Ovary (tissue), 9 donors: Measurements from ENCODE around the gene POR. TPM values are rescaled to one million over a fixed set of nuclear protein-coding genes. Genes with fewer than 3 reads are reported as not detected.
A peak's percentile ranks its signal among the peaks of the same experiment; 100 is the strongest.

Experiments
- DNase-seq, 5 donors: peaks; one replicate each; pipeline ENCODE4 v3.0.0-alpha.2; 2019 to 2020
- H3K27ac ChIP-seq, 2 donors: fragments of 200-600 bp; one replicate each; pipeline versions ENCODE4 v1.5.1 to v1.8.0; 2019 to 2022
- H3K27me3 ChIP-seq: fragments of 200-600 bp; one replicate; pipeline ENCODE4 v1.8.0; 2022
- H3K36me3 ChIP-seq: fragments of 200-600 bp; sonication (generic); one replicate; pipeline ENCODE4 v1.5.1; 2019
- H3K4me1 ChIP-seq: one replicate; pipeline ENCODE4 v1.8.1; 2013; ENCODE audit warnings: mild to moderate bottlenecking, moderate library complexity; ENCODE audit not compliant: insufficient read depth
- H3K4me3 ChIP-seq: fragments of 200-600 bp; sonication (generic); one replicate; pipeline ENCODE4 v1.5.1; 2017
- H3K9me3 ChIP-seq, 2 donors: fragments of 200-600 bp in 1 of 2; sonication (generic) in 1 of 2; one replicate each; pipeline versions ENCODE4 v1.5.1 to v1.8.1; 2013 to 2019; ENCODE audit warnings: mild to moderate bottlenecking in 1 of 2, moderate library complexity in 1 of 2
- EP300 ChIP-seq: sonication (generic); formaldehyde crosslinking; IDR thresholded peaks from one replicate; pipeline ENCODE4 v1.6.1; 2017; ENCODE audit warnings: antibody characterized with exemption
- POLR2A ChIP-seq: fragments of 450-650 bp; IDR thresholded peaks from one replicate; pipeline ENCODE4 v1.6.1; 2017; ENCODE audit warnings: antibody characterized with exemption, mild to moderate bottlenecking, moderate library complexity
- WGBS, 3 donors: extraction: QIAGEN DNeasy Blood & Tissue Kit in 1 of 3; methylation state at CpG; one replicate each; pipeline versions ENCODE4 v1.1.5 to v1.1.7; 2013 to 2017; 5-methylcytosine and 5-hydroxymethylcytosine counted together
- intact Hi-C, 4 donors: fragments of 100-400 bp; cut with DNase I; formaldehyde crosslinking; loops; one replicate each; pipeline versions ENCODE4 v1.11.0 to v1.15.1; 2022 to 2023
- polyA plus RNA-seq, 2 donors: library from polyadenylated mRNA; stranded (reverse); fragments of 200-250 nt in 1 of 2; fragments of 350-450 nt in 1 of 2; fragmentation: Illumina TruSeq in 1 of 2; extraction: RNeasy Lipid Tissue Mini Kit (QIAGEN cat#74804) in 1 of 2; gene quantifications; one replicate each; pipeline ENCODE4 v1.2.3, GENCODE V29; 2013 to 2014
- total RNA-seq, 7 donors: library from RNA; depleted of rRNA in 2 of 7; stranded (reverse); fragments of >200 nt in 2 of 7; fragmentation: NEBNext Ultra II Directional in 3 of 7; extraction: Animal tissue kit (Norgen Biotek cat#: 25700) in 3 of 7; gene quantifications; one replicate each; pipeline versions ENCODE4 v1.1.0 to v1.2.4, GENCODE V29; 2016 to 2023
- TF ChIP-seq, protein P1 (sequence below), 3 donors: fragments of 450-650 bp in 2 of 3; fragments of 200-600 bp in 1 of 3; IDR thresholded peaks; one replicate each; pipeline versions ENCODE4 v1.5.1 to v1.8.0; 2016 to 2022; ENCODE audit warnings: antibody characterized with exemption in 3 of 3, mild to moderate bottlenecking in 1 of 3
- donor health status: DM: no; HTN: no; CAD: no; lungs with moderate emphysema.
- donor health status: DM: no; HTN: no; CAD: no.
- donor health status: Bipolar disorder and iron deficiency.
- donor health status: DM: yes; HTN: yes; CAD: no.
- donor health status: DM: no; HTN: no; CAD: no.
- donor health status: DM: yes; HTN: yes; CAD: no.

The POR gene
- total and polyA plus RNA-seq, 9 donors, result 71.8 to 191 (median 144) TPM

DNA sequence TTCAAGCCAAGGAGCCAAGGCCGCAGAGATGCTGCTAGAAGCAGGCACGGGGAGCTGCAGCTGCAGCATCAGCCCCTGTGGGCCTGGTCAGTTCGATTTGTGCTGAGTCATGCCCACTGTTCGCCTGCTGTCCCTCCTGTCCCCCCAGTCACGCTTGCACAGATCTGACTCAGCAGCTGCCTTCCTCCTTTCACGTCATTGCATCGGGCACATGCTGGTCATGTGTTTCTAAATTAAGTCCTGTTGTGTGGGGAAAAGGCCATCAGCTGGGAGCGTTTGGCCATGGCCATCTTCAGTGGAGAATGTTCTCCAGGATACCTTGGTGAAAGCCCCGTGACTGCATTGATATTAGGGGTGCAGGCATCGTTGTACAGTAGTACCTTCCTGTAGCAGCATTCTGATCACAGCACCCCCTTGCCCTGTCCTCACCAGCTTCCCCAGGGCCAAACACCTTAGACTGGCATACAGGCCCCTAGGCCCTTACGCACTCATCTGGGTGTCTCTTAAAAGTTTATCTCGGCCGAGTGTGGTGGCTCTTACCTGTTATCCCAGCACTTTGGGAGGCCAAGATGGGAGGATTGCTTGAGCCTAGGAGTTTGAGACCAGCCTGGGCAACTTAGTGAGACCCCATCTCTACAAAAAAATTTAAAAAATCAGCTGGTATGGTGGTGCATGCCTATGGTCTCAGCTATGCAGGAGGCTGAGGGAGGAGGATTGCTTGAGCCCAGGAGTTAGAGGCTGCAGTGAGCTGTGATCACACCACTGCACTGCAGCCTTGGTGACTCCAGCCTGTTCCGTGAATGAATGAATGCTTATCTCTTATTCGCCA, 23.2 kb downstream of the POR start:
- peak; percentile 37 to 50 (median 45) for DNase-seq
- no peaks in the 10 kb centered on the region for H3K27me3 ChIP-seq
- H3K27ac ChIP-seq, result no peak overlapping the region
- no peak for TF ChIP-seq EP300
- TF ChIP-seq, protein P1, sequence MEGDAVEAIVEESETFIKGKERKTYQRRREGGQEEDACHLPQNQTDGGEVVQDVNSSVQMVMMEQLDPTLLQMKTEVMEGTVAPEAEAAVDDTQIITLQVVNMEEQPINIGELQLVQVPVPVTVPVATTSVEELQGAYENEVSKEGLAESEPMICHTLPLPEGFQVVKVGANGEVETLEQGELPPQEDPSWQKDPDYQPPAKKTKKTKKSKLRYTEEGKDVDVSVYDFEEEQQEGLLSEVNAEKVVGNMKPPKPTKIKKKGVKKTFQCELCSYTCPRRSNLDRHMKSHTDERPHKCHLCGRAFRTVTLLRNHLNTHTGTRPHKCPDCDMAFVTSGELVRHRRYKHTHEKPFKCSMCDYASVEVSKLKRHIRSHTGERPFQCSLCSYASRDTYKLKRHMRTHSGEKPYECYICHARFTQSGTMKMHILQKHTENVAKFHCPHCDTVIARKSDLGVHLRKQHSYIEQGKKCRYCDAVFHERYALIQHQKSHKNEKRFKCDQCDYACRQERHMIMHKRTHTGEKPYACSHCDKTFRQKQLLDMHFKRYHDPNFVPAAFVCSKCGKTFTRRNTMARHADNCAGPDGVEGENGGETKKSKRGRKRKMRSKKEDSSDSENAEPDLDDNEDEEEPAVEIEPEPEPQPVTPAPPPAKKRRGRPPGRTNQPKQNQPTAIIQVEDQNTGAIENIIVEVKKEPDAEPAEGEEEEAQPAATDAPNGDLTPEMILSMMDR (IDR thresholded peaks at IDR 0.05), result no peak
- TF ChIP-seq POLR2A, result no peak
- H3K4me3 ChIP-seq, result no peak overlapping the region
- H3K9me3 ChIP-seq, result no peaks in the 10 kb centered on the region
- peaks cover 7% of the 10 kb centered on the region for H3K4me1 ChIP-seq
- intact Hi-C loops, result no loop called here
- WGBS, 3 donors, result 61 to 76% (median 64%) methylated on average over 15 of the region's 15 CpGs
- H3K36me3 ChIP-seq, result no peaks in the 10 kb centered on the region

DNA sequence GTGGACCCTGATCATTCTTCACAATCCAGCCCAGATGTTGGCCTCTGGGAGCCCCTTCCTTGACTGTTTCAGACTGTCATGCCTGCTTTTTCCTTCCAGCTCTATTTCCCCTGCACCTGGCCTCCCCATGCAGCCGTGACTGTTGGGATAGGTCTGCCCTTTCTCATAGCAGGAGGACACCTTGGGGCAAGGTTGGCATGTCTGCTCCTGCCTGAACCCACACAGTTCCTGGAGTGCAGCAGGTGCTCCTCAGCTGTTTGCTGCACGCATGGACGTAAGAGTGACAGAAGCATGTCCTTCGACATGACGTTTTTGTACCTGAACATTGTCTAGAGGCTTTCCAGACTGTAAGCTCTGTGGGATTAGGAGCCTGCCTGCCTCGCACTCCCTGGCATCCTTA, 24.0 kb downstream of the POR start:
- 88 to 93% (median 88%) methylated on average over 6 of the region's 6 CpGs for WGBS, 3 donors
- H3K9me3 ChIP-seq, result no peaks in the 10 kb centered on the region
- H3K4me3 ChIP-seq, result no peak overlapping the region
- H3K36me3 ChIP-seq, result no peaks in the 10 kb centered on the region
- intact Hi-C loops, result no loop called here
- peaks cover 7% of the 10 kb centered on the region for H3K4me1 ChIP-seq
- DNase-seq, result no peak
- H3K27me3 ChIP-seq, result no peaks in the 10 kb centered on the region
- no peak for TF ChIP-seq POLR2A
- TF ChIP-seq, protein P1 (IDR thresholded peaks at IDR 0.05), result no peak
- TF ChIP-seq EP300, result no peak
- no peak overlapping the region for H3K27ac ChIP-seq

DNA sequence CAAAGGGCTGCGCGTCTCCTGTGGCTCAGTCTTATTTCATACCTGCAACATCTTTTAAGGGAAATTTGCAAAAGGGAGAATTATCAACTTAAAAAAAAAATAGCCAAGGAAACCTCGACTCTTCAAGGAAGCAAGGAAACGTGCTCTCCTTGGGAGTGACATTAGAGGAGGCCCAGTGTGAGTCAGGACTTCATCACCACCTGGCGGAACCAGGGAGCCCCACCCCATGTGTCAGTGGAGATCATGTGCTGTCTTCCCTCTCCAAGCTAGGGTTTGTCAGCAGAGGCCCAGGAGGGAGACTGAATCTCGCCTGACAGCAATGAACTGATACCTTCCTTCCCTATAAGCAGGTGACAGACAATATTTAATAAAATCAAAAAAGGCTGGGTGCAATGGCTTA, 28.9 kb downstream of the POR start:
- intact Hi-C loops, result no loop called here
- no peaks in the 10 kb centered on the region for H3K27me3 ChIP-seq
- no peak overlapping the region for H3K4me3 ChIP-seq
- H3K4me1 ChIP-seq, result peaks cover 3% of the 10 kb centered on the region
- no peaks in the 10 kb centered on the region for H3K36me3 ChIP-seq
- H3K9me3 ChIP-seq, result no peaks in the 10 kb centered on the region
- no peak for DNase-seq
- WGBS, 3 donors, result 92 to 94% (median 93%) methylated on average over 6 of the region's 6 CpGs
- H3K27ac ChIP-seq, result no peak overlapping the region
- TF ChIP-seq POLR2A (no peak), EP300 (no peak)
- TF ChIP-seq, protein P1 (IDR thresholded peaks at IDR 0.05), result no peak

DNA sequence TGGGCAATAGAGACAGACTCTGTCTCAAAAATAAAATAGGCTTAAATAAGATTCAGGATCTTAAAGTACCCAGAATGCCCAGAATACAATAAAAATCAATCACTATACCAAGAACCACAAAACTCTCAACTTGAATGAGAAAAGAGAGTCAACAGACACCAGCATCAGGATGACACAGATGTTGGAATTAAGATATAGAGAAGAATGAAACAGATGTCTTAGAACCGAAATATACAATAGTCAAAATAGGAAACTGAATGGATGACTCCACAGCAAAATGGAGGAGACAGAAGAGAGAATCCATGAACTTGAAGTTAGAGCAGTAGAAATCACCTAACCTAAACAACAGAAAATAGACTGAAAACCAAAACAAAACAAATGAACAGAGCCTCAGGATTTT, 29.6 kb downstream of the POR start:
- TF ChIP-seq, protein P1 (IDR thresholded peaks at IDR 0.05), result no peak
- no peak for TF ChIP-seq EP300
- TF ChIP-seq POLR2A, result no peak
- Histone ChIP-seq H3K27me3 (no peaks in the 10 kb centered on the region), H3K9me3 (no peaks in the 10 kb centered on the region), H3K27ac (no peak overlapping the region), H3K36me3 (no peaks in the 10 kb centered on the region), H3K4me1 (peaks cover 3% of the 10 kb centered on the region), H3K4me3 (no peak overlapping the region)
- WGBS, 3 donors, result 96 to 98% (median 98%) methylated on average over 1 of the region's 1 CpG
- no peak for DNase-seq
- intact Hi-C loops, result no loop called here
